ENCODE results near the gene NLRP11.
A peak's percentile ranks its signal among the peaks of the same experiment; 100 is the strongest.

Gene NLRP11

DNA sequence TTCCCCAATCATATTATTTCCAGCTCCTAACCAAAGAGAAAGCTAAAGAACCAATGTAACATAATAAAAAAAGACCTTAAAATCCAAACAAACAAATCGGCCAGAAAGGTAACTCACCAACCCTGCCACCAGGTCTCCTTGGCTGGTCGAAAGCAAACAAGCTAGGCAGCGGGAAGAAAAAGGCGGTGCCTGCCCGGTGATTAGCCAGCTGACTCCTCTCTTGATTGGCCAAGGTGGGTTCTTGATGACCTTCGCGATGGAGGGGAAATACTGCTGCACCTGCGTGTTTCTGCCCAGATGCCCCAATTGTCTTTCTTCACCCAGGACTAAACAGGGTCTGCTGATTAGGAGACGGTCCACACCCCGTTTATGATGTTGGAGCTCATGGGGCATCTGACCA lies at the start of gene NLRP11:
Gene NLRP11, minus strand, starts transcription at position 154 of the 400 bp plus-strand sequence. CDS start 13,825 bp downstream, outside the sequence.
- in situ Hi-C loops (cut with HindIII; ENCODE audit: low pct_ligation_motif_present, low pct_unique_long_range_greater_than_20kb, low sequenced_read_pairs) = no loop called here
- DNase-seq = no peak

DNA sequence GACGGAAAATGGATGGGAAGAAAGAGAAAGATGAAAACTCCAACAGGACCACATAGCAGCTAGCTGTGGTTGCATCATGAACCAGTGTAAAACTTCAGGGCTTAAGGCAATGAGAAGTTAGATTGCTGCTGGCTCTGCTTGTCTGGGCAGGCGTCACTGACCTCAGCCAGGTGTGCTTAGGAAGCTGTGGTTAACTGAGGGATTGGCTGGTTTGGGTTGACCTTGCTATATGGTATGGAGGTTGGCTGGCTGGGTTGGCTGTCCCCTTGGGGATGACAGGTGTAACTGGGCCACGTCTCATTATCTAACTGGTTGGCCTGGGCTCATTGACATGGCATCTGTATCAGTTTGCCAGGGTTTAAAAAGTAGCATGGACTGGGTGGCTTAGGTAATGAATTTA lies 45.4 kb upstream of the NLRP11 start:
- no peak for DNase-seq
- in situ Hi-C loops (cut with HindIII; ENCODE audit: low pct_ligation_motif_present, low pct_unique_long_range_greater_than_20kb, low sequenced_read_pairs) = no loop called here

DNA sequence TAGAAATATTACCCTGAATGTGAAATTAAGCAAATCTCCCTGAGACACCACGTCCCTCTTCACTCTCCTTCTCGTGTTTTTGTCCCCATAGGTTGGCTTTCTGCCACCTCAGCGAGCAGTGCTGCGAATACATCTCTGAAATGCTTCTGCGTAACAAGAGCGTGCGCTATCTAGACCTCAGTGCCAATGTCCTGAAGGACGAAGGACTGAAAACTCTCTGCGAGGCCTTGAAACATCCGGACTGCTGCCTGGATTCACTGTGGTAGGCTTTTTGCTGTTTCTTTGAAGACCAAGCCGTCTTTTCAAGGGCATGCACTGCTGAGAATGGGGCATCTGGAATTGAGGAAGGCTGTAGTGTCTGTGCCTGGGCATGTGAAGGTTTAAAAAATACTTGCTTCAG lies 38.9 kb upstream of the NLRP11 start:
- in situ Hi-C loops (cut with HindIII; ENCODE audit: low pct_ligation_motif_present, low pct_unique_long_range_greater_than_20kb, low sequenced_read_pairs) = no loop called here

DNA sequence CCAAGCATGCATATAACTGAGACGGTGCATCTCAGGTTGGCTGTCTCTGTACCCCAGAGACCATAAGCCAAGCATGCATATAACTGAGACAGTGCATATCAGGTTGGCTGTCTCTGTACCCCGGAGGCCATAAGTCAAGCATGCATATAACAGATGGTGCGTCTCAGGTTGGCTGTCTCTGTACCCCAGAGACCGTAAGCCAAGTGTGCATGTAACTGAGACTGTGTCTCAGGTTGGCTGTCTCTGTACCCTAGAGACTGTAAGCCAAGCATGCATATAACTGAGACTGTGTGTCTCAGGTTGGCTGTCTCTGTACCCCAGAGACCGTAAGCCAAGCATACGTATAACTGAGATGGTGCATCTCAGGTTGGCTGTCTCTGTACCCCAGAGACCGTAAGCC lies 35.3 kb upstream of the NLRP11 start:
- no peak for DNase-seq
- in situ Hi-C loops (cut with HindIII; ENCODE audit: low pct_ligation_motif_present, low pct_unique_long_range_greater_than_20kb, low sequenced_read_pairs) = no loop called here

More for the DNA sequence above, 38.9 kb upstream of the NLRP11 start:
- DNase-seq = no peak

DNA sequence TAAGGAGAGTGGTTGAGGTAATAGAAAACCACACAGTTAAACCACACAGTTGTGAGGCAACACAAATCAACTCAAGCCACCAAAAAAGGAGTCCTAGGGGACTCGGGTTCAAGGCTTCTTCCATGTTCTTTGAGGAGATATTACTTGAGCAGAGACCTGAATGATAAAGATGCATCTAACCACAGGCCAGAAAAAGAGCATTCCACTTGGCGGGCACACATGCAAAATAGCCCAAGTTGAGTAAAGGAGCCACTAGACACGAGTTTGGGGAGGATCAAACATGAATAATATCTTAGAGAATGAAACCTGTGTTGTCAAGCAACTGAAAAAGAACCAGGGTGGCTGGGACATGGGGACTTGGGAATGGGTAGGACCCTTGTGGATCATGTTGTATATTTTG lies 34.7 kb upstream of the NLRP11 start:
- in situ Hi-C loops (cut with HindIII; ENCODE audit: low pct_ligation_motif_present, low pct_unique_long_range_greater_than_20kb, low sequenced_read_pairs) = no loop called here
- no peak for DNase-seq

DNA sequence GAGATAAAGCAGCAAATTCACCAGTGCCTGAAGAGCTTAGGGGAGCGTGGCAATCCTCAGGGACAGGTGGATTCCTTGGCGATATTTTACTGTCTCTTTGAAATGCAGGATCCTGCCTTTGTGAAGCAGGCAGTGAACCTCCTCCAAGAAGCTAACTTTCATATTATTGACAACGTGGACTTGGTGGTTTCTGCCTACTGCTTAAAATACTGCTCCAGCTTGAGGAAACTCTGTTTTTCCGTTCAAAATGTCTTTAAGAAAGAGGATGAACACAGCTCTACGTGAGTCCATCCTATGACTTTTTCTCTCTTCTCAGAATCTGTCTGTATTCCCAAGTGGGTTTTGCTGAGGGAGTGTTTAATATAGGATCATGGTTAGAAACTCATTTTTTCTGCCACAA lies 27.2 kb upstream of the NLRP11 start:
- in situ Hi-C loops (cut with HindIII; ENCODE audit: low pct_ligation_motif_present, low pct_unique_long_range_greater_than_20kb, low sequenced_read_pairs) = no loop called here
- DNase-seq = no peak

DNA sequence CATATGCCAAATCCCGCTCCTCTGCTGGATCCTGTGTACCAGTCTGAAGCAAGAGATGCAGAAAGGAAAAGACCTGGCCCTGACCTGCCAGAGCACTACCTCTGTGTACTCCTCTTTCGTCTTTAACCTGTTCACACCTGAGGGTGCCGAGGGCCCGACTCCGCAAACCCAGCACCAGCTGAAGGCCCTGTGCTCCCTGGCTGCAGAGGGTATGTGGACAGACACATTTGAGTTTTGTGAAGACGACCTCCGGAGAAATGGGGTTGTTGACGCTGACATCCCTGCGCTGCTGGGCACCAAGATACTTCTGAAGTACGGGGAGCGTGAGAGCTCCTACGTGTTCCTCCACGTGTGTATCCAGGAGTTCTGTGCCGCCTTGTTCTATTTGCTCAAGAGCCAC lies 26.6 kb upstream of the NLRP11 start:
- in situ Hi-C loops (cut with HindIII; ENCODE audit: low pct_ligation_motif_present, low pct_unique_long_range_greater_than_20kb, low sequenced_read_pairs) = no loop called here
- no peak for DNase-seq

DNA sequence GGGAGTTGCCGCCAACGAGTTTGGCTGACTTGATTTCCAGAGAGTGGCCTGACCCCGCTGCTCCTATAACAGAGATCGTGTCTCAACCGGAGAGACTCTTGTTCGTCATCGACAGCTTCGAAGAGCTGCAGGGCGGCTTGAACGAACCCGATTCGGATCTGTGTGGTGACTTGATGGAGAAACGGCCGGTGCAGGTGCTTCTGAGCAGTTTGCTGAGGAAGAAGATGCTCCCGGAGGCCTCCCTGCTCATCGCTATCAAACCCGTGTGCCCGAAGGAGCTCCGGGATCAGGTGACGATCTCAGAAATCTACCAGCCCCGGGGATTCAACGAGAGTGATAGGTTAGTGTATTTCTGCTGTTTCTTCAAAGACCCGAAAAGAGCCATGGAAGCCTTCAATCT lies 26.2 kb upstream of the NLRP11 start:
- no peak for DNase-seq
- in situ Hi-C loops (cut with HindIII; ENCODE audit: low pct_ligation_motif_present, low pct_unique_long_range_greater_than_20kb, low sequenced_read_pairs) = no loop called here

DNA sequence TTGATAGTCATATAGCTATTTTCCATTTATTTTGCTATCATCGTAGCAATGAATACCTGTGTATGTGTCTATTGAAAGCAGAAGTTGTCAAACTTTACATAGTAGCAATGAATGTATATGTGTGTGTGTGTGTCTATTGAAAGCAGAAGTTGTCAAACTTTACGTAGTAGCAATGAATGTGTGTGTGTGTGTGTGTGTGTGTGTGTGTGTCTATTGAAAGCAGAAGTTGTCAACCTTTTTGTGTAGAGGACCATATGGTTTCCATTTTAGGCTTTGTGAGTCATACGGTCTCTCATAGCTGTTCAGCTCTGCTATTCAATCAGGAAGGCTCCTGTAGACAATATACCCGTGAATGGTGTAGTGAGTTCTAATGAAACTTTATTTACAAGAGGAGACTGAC lies 25.4 kb upstream of the NLRP11 start:
- DNase-seq = no peak
- in situ Hi-C loops (cut with HindIII; ENCODE audit: low pct_ligation_motif_present, low pct_unique_long_range_greater_than_20kb, low sequenced_read_pairs) = no loop called here

DNA sequence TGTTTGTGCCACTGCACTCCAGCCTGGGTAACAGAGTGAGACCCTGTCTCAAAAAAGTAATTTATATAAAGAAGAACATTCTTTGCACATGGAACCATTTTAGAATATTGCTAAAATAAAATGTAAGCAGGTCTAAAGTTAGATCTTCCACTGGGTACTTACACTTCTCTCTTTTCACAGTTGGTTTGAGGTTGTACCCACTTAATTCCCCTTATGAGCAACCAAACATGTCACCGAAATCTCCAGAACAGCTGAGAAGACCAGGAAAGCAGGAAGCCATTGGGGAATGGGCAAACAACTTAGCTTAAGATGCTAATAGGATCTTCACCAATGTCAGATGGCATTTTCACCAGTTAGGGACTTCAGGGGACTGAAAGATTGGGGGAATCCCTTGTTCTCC lies 23.4 kb upstream of the NLRP11 start:
- DNase-seq = no peak
- in situ Hi-C loops (cut with HindIII; ENCODE audit: low pct_ligation_motif_present, low pct_unique_long_range_greater_than_20kb, low sequenced_read_pairs) = no loop called here

DNA sequence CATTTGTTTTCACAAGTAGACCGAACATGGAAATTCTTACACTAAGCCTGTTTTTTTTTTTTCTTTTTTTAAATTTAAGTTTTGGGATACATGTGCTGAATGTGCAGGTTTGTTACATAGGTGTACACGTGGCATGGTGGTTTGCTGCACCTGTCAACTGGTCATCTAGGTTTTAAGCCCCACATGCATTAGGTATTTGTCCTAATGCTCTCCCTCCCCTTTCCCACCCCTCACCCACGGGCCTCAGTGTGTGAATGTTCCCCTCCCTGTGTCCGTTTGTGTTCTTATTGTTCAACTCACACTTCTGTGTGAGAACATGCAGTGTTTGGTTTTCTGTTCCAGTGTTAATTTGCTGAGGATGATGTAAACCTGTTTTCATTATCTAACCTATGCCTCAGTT lies 7.1 kb upstream of the NLRP11 start:
- in situ Hi-C loops (cut with HindIII; ENCODE audit: low pct_ligation_motif_present, low pct_unique_long_range_greater_than_20kb, low sequenced_read_pairs) = no loop called here
- no peak for DNase-seq

DNA sequence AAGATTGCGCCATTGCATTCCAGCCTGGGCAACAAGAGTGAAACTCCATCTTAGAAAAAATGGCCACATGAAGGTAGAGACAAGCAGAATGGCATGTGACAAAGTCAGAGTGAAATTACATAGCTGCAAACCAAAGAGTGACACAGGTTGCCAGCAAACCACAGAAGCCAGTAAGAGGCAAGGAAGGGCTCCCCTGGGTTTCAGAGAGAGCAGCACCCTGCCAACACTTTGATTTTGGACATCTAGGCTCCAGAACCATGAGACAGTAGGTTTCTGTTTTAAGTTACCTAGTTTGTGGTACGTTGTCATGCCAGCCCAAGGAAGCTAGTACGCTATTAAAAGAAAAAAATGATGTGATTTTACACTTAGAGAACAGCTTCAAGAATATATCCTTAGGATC lies 6.5 kb upstream of the NLRP11 start:
- in situ Hi-C loops (cut with HindIII; ENCODE audit: low pct_ligation_motif_present, low pct_unique_long_range_greater_than_20kb, low sequenced_read_pairs) = no loop called here
- no peak for DNase-seq

DNA sequence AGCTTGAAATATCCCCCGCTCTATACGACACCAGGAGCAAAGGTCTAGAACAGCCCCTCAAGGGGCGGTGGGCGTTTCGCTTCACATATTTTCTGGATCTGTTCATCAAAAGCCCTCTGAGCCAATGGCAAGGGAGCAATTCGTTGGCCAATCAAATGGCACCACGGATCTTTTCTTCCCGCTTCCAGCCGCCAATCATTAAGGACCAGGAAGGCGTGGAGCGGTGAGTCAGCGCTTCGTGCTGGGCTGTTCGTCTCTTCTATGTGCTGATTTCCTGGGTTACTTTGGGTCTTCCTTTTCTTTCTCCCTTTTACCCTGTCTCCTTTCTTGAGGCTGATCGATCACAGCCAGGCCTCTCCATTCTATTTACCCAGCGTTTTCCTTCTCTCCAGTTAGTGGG lies 4.5 kb upstream of the NLRP11 start, which contains the start of gene NLRP4:
Gene NLRP4, plus strand, starts transcription at position 201 of the 400 bp plus-strand sequence. CDS start 15,541 bp downstream, outside the sequence.
- in situ Hi-C loops (cut with HindIII; ENCODE audit: low pct_ligation_motif_present, low pct_unique_long_range_greater_than_20kb, low sequenced_read_pairs) = no loop called here
- DNase-seq = no peak

DNA sequence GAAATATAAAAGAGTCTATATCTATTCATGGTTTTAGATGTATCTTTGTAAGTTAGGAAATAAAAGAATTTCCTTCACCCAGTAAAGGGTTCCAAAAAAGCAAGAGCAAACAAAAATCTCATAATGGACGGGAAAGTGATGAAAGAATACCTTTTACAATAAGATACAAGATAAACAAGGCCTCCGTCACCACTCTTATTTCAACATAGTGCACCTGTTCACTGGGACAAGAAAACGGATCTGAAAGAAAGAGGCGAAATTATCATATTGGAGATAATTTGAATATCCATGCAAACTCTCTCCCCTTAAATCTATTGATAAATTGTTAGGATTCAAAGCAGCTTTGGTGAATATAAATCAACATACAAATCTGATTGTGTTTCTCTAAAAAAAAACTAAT lies 877 bp upstream of the NLRP11 start:
- no peak for DNase-seq
- in situ Hi-C loops (cut with HindIII; ENCODE audit: low pct_ligation_motif_present, low pct_unique_long_range_greater_than_20kb, low sequenced_read_pairs) = no loop called here

DNA sequence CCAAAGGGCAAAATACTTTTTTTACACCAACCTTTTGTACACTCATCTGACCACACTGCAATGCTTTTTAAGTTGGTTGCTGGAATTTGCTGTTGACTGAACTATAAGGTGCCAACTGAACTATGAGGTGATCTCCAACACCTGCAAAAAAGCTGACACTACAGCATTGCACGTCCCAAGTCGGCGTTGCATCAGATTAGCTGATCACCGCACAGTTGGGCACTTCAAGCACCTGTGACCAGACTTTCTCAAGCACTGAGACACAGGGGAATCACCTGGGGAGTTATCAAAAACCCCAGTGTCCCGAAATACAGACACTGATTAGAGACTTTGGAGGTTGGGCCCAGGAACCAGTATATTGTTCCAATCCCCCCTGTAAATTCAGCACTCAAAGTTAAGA lies 1.1 kb downstream of the NLRP11 start:
- in situ Hi-C loops (cut with HindIII; ENCODE audit: low pct_ligation_motif_present, low pct_unique_long_range_greater_than_20kb, low sequenced_read_pairs) = no loop called here
- DNase-seq = no peak

DNA sequence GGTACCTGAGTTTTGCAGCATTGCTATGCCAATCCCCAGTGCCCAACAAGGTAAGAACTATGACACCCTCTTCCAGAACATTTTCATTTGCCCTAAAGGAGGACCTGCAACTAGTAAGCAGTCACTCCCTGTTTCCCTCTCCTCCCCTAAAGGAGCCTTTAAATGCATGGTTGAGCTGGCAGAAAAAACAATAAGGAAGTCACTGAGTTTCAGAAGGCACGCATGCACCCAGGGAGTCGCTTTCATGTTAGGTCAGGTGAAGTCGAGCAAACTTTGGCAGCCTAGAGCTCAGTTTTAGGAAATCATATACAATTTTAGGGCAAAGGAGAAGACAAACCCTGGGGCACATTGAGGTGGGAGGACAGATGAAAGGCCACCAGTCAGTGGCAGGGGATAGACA lies 11.8 kb downstream of the NLRP11 start:
- DNase-seq = no peak
- in situ Hi-C loops (cut with HindIII; ENCODE audit: low pct_ligation_motif_present, low pct_unique_long_range_greater_than_20kb, low sequenced_read_pairs) = no loop called here

DNA sequence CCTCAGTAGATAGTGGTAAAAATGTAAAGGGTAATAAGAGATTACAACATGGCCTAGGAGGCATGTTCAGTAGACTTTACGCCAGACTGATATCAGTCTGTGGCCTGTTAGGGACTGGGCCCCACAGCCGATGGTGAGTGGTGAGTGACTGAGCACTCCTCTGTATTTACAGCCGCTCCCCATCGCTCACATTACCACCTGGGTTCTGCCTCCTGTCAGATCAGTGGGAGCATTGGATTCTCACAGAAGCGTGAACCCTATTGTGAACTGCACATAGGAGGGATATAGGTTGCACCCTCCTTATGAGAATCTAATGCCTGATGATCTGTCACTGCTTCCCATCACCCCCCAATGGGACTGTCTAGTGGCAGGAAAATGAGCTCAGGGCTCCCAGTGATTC lies 17.9 kb downstream of the NLRP11 start:
- DNase-seq = no peak
- in situ Hi-C loops (cut with HindIII; ENCODE audit: low pct_ligation_motif_present, low pct_unique_long_range_greater_than_20kb, low sequenced_read_pairs) = no loop called here

DNA sequence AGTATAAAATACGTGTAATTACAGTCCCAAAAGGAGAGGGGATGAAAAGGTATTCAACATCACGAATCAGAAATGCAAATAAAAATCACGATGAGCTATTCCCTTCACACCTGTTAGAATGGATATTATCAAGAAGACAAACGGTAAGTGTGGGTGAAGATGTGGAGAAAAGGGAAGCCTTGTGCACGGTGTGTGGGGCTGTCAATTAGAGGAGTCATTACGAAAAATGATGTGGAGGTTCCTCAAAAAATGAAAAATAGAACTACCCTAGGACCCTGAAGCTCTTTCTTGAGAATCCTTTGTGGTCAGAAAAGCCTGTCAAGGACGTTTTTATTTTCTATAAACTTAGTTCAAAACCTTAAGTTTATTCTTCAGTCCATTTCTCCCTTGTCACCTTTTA lies 19.4 kb downstream of the NLRP11 start:
- in situ Hi-C loops (cut with HindIII; ENCODE audit: low pct_ligation_motif_present, low pct_unique_long_range_greater_than_20kb, low sequenced_read_pairs) = no loop called here

DNA sequence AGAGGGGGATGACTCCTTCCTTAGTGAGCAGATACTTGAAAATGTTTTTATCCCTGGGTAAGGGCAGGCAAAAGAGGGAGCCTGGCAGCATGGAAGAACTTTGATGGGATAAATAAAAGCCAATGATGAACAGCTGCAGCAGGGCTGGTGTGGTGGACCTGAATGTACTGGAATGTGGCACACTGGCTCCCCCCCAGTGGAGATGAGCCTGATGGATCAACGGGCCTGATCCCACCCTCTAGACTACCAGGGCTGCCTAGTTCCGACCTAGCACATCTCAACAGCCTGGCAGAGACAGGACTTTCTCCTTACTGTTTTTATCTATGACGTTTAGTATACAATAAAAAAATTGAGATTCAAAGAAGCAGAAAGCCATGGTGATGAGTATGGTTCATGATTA lies 20.5 kb downstream of the NLRP11 start:
- in situ Hi-C loops (cut with HindIII; ENCODE audit: low pct_ligation_motif_present, low pct_unique_long_range_greater_than_20kb, low sequenced_read_pairs) = no loop called here

More for the DNA sequence above, 19.4 kb downstream of the NLRP11 start:
- no peak for DNase-seq

DNA sequence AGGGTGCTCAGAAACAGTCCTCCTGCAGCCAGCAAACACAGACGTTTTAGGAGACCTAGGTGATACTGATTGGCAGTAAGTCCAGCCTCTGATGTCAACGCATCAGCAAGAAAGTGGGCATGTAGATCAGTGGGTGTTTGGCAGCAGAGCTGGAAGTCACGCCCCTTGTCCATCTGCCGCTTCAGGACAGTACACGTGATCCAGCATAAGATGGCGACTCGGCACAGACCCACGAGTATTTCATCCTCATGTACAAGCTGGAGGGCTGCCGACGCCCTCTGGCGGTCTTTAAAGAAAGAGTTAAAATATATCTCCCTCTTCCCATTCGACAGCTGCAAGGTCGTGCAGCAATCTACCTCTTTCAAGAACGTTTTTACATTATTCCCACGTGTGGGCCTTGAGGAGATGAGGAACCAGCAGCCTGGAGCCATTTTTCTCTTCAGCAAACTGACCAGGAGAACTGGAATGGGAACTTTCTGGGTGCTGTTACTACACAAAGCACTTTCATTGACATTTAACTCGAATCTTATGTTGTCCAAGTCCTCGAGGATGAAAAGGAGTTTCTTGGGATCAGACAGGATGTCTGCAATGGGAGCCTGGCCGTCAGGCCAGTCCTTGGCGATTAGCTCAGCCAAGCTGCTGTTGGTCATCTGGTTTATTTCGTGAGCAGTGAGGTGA lies 22.3 kb downstream of the NLRP11 start:
- in situ Hi-C loops (cut with HindIII; ENCODE audit: low pct_ligation_motif_present, low pct_unique_long_range_greater_than_20kb, low sequenced_read_pairs) = no loop called here

More for the DNA sequence above, 20.5 kb downstream of the NLRP11 start:
- no peak for DNase-seq

DNA sequence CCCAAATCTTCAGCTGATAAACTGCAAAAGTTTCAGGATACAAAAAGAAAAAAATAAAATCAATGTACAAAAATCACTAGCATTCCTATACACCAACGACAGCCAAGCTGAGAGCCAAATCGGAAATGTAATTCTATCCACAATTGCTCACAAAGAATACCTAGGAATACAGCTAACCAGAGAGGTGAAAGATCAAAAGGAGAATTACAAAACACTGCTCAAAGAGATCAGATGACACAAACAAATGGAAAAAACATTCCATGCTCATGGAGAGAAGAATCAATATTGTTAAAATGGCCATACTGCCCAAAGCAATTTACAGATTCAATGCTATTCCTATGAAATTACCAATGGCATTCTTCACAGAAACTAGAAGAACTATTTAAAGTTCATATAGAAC lies 29.5 kb downstream of the NLRP11 start:
- DNase-seq = no peak
- in situ Hi-C loops (cut with HindIII; ENCODE audit: low pct_ligation_motif_present, low pct_unique_long_range_greater_than_20kb, low sequenced_read_pairs) = no loop called here

More for the DNA sequence above, 22.3 kb downstream of the NLRP11 start:
- peak; percentile 61 for DNase-seq

All from ACHN (cell line).